ENCODE data around the gene CYBRD1. TPM values are rescaled to one million over a fixed set of nuclear protein-coding genes. Genes with fewer than 3 reads are reported as not detected.

CYBRD1 gene
- polyA plus RNA-seq, 1 donor (not counting 4 experiments of a cell fraction or from before 2014, with no cell fraction given) = 72.7 TPM

DNA sequence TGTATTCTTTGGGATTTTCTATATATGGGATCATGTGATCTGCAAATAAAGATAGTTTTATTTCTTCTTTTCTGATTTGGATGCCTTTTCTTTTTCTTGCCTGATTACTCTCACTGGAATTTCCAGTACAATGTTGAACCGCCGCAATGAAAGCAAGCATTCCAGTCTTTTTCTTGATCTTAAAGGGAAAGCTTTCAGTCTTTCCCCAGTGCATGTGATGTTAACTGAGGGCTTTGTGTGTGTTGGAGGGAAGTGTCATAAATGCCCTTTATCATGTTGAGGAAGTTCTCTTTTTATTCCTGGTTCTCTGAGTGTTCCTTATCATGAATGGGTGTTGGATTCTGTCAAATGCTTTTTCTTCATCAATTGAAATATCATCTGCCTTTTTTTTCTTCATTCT is 16.9 kb upstream of the CYBRD1 start:
- no peak for DNase-seq (ENCODE audit: low read depth, low spot score)
- dilution Hi-C loops (cut with MboI; ENCODE audit: extremely low pct_ligation_motif_present, low sequenced_read_pairs) = no loop called here
- no peaks in the 10 kb centered on the region for H3K4me1 ChIP-seq (ENCODE audit: control insufficient read depth, extremely low read depth, insufficient read depth, low read length)
- H2AFZ ChIP-seq (ENCODE audit: control insufficient read depth, low read length) = no peak overlapping the region
- H3K9me1 ChIP-seq (ENCODE audit: control insufficient read depth, extremely low read depth, insufficient read depth, low read length) = no peaks in the 10 kb centered on the region
- no peak overlapping the region for H3K4me2 ChIP-seq (ENCODE audit: control insufficient read depth, extremely low read depth, insufficient read depth, low read depth, low read length)
- H3K79me2 ChIP-seq (ENCODE audit: control insufficient read depth, insufficient read depth, low read length) = no peaks in the 10 kb centered on the region
- H3K27ac ChIP-seq (ENCODE audit: control insufficient read depth, insufficient read depth, low read length) = no peak overlapping the region
- no peaks in the 10 kb centered on the region for H3K27me3 ChIP-seq (ENCODE audit: control insufficient read depth, extremely low read depth, insufficient read depth, low read length)
- H3K9me3 ChIP-seq (ENCODE audit: control insufficient read depth, low read depth, low read length) = no peaks in the 10 kb centered on the region
- FAIRE-seq = peak; percentile 20
- no peaks in the 10 kb centered on the region for H4K20me1 ChIP-seq (ENCODE audit: control insufficient read depth, extremely low read depth, insufficient read depth, low read length)
- no peaks in the 10 kb centered on the region for H3K36me3 ChIP-seq (ENCODE audit: control insufficient read depth in 2 of 2, extremely low read depth in 1 of 2, insufficient read depth in 2 of 2, low read length in 2 of 2)
- H3K9ac ChIP-seq (ENCODE audit: control insufficient read depth, extremely low read depth, insufficient read depth, low read length) = no peak overlapping the region
- H3K4me3 ChIP-seq (ENCODE audit: control insufficient read depth in 2 of 3, extremely low read depth in 1 of 3, insufficient read depth in 2 of 3, low read depth in 1 of 3, low read length in 3 of 3) = no peak overlapping the region
- no peak for TF ChIP-seq EZH2 (IDR thresholded peaks at IDR 0.05; ENCODE audit: low read length)

DNA sequence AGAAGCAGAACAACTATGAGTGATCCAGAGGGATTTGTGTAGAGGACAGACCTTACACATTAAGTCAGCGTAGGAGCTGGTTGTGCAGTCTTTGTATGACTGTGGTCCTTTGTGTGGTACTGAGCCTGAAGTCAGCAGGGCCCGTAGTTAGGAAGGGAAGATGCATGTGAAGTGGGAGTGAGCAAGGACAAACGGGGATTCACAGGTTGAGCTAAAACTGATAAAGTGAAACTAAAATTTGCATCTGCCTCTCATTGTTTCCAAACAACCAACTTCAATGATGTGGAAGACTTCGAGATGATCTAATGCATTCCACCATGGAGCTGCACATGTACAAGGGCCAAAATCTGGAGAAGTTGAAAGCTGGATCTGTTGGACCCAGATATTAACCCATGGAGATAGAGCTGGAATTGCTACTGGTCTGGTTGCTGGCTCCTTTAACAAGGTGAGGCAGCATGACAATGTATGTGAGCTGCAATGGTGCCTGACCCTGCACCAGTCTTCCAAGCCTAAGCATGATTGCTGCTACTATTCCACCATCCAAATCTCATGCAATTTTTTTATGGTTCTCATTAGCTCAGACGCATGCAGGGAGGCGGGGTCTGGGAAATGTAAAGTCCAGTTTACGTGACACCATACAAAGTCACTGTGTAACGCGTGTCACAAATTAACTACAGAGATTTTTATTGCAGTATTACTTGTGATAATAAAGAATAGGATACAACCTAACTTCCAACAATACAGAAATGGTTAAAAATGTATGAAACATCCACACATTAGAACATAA is 12.1 kb upstream of the CYBRD1 start:
- Histone ChIP-seq H4K20me1 (ENCODE audit: control insufficient read depth, extremely low read depth, insufficient read depth, low read length) (no peaks in the 10 kb centered on the region), H3K9me1 (ENCODE audit: control insufficient read depth, extremely low read depth, insufficient read depth, low read length) (no peaks in the 10 kb centered on the region), H3K4me2 (ENCODE audit: control insufficient read depth, extremely low read depth, insufficient read depth, low read depth, low read length) (no peak overlapping the region), H3K9ac (ENCODE audit: control insufficient read depth, extremely low read depth, insufficient read depth, low read length) (no peak overlapping the region), H2AFZ (ENCODE audit: control insufficient read depth, low read length) (no peak overlapping the region), H3K27me3 (ENCODE audit: control insufficient read depth, extremely low read depth, insufficient read depth, low read length) (no peaks in the 10 kb centered on the region), H3K4me3 (ENCODE audit: control insufficient read depth in 2 of 3, extremely low read depth in 1 of 3, insufficient read depth in 2 of 3, low read depth in 1 of 3, low read length in 3 of 3) (no peak overlapping the region), H3K79me2 (ENCODE audit: control insufficient read depth, insufficient read depth, low read length) (no peaks in the 10 kb centered on the region), H3K9me3 (ENCODE audit: control insufficient read depth, low read depth, low read length) (no peaks in the 10 kb centered on the region), H3K36me3 (ENCODE audit: control insufficient read depth in 2 of 2, extremely low read depth in 1 of 2, insufficient read depth in 2 of 2, low read length in 2 of 2) (no peaks in the 10 kb centered on the region), H3K27ac (ENCODE audit: control insufficient read depth, insufficient read depth, low read length) (no peak overlapping the region), H3K4me1 (ENCODE audit: control insufficient read depth, extremely low read depth, insufficient read depth, low read length) (no peaks in the 10 kb centered on the region)
- DNase-seq (ENCODE audit: low read depth, low spot score) (no peak), FAIRE-seq (no peak)
- TF ChIP-seq, protein P1, sequence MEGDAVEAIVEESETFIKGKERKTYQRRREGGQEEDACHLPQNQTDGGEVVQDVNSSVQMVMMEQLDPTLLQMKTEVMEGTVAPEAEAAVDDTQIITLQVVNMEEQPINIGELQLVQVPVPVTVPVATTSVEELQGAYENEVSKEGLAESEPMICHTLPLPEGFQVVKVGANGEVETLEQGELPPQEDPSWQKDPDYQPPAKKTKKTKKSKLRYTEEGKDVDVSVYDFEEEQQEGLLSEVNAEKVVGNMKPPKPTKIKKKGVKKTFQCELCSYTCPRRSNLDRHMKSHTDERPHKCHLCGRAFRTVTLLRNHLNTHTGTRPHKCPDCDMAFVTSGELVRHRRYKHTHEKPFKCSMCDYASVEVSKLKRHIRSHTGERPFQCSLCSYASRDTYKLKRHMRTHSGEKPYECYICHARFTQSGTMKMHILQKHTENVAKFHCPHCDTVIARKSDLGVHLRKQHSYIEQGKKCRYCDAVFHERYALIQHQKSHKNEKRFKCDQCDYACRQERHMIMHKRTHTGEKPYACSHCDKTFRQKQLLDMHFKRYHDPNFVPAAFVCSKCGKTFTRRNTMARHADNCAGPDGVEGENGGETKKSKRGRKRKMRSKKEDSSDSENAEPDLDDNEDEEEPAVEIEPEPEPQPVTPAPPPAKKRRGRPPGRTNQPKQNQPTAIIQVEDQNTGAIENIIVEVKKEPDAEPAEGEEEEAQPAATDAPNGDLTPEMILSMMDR (optimal IDR thresholded peaks at IDR 0.05 in 1 of 3, IDR thresholded peaks at IDR 0.05 in 1 of 3, conservative IDR thresholded peaks at IDR 0.05 in 1 of 3; ENCODE audit: extremely low read depth in 1 of 3, insufficient read depth in 2 of 3, low read length in 3 of 3) = no peak
- TF ChIP-seq EZH2 (IDR thresholded peaks at IDR 0.05; ENCODE audit: low read length) = no peak
- dilution Hi-C loops (cut with MboI; ENCODE audit: extremely low pct_ligation_motif_present, low sequenced_read_pairs) = no loop called here
